Kidney (tissue), 14 donors: ENCODE measurements around the gene DUOX1. TPM values are rescaled to one million over a fixed set of nuclear protein-coding genes. Genes with fewer than 3 reads are reported as not detected.

ENCODE experiments used
- DNase-seq, 5 donors: peaks; one replicate each; pipeline ENCODE4 v3.0.0-alpha.2; 2013 to 2020
- FAIRE-seq: peaks from 2 replicates; lab custom pipeline; 2012; peaks lifted over from hg19 to GRCh38; lab: Jason Lieb, UNC
- H3K27ac ChIP-seq, 2 donors: one replicate each; pipeline ENCODE4 v1.7.0; 2013; ENCODE audit warnings: low read depth in 2 of 2, low read length in 2 of 2, inconsistent platforms in 1 of 2
- H3K27me3 ChIP-seq: one replicate; pipeline ENCODE4 v1.7.1; 2013; ENCODE audit warnings: low read length, inconsistent platforms; ENCODE audit not compliant: control insufficient read depth, insufficient read depth
- H3K36me3 ChIP-seq, 3 donors: one replicate each; pipeline versions ENCODE4 v1.7.0 to v1.7.1; 2013; ENCODE audit warnings: low read length in 3 of 3, control low read depth in 1 of 3, inconsistent platforms in 1 of 3; ENCODE audit not compliant: insufficient read depth in 3 of 3, control insufficient read depth in 2 of 3
- H3K4me1 ChIP-seq, 3 donors: one replicate each; pipeline versions ENCODE4 v1.7.0 to v1.7.1; 2013; ENCODE audit warnings: low read length in 3 of 3, inconsistent platforms in 1 of 3, low read depth in 1 of 3; ENCODE audit not compliant: control insufficient read depth in 2 of 3, insufficient read depth in 2 of 3
- H3K4me3 ChIP-seq, 3 donors: one replicate each; pipeline versions ENCODE4 v1.7.0 to v1.8.1; 2013; ENCODE audit warnings: low read length in 3 of 3, control low read depth in 1 of 3, inconsistent platforms in 1 of 3
- H3K9ac ChIP-seq, 3 donors: one replicate each; pipeline versions ENCODE4 v1.7.0 to v1.7.1; 2013; ENCODE audit warnings: low read length in 3 of 3, control low read depth in 1 of 3, inconsistent platforms in 1 of 3
- H3K9me3 ChIP-seq, 3 donors: one replicate each; pipeline versions ENCODE4 v1.7.0 to v1.7.1; 2013; ENCODE audit warnings: low read length in 3 of 3, control low read depth in 1 of 3, inconsistent platforms in 1 of 3; ENCODE audit not compliant: control insufficient read depth in 2 of 3, insufficient read depth in 1 of 3
- intact Hi-C: fragments of 100-400 bp; cut with DNase I; formaldehyde crosslinking; loops from one replicate; pipeline ENCODE4 v1.11.1; 2022
- polyA plus RNA-seq: library from polyadenylated mRNA; stranded (reverse); fragments of 350-450 nt; fragmentation: Illumina TruSeq; extraction: RNeasy Lipid Tissue Mini Kit (QIAGEN cat#74804); gene quantifications from one replicate; pipeline ENCODE4 v1.2.3, GENCODE V29; 2014; ENCODE audit warnings: low read depth, low replicate concordance; ENCODE audit not compliant: insufficient read depth
- total RNA-seq: library from RNA; stranded (reverse); fragmentation: NEBNext Ultra II Directional; extraction: Animal tissue kit (Norgen Biotek cat#: 25700); gene quantifications from one replicate; pipeline ENCODE4 v1.2.1, GENCODE V29; 2021
- TF ChIP-seq, protein P1 (sequence below): IDR thresholded peaks from 3 replicates; pipeline ENCODE4 v1.5.1; 2012; ENCODE audit warnings: mild to moderate bottlenecking, moderate library complexity, borderline replicate concordance; ENCODE audit not compliant: insufficient read depth; ENCODE audit errors: extremely low read depth
- donor health status: control.
- donor health status: control.
- donor health status: control.
- donor health status: control.
- donor health status: control.
- donor health status: DM: yes; HTN: yes; CAD: no.
- donor health status: Normal renal cell carcinoma (clear cell type).

Gene DUOX1
- total and polyA plus RNA-seq, 2 donors from 2014 or later: 0.26 to 1.6 TPM

GRCh38 chr15:45181491-45182285, 51.9 kb downstream of the DUOX1 start:
- Histone ChIP-seq H3K4me3 (no peak overlapping the region), H3K4me1 (no peaks in the 10 kb centered on the region), H3K9ac (no peak overlapping the region), H3K9me3 (no peaks in the 10 kb centered on the region), H3K27me3 (no peaks in the 10 kb centered on the region), H3K36me3 (no peaks in the 10 kb centered on the region), H3K27ac (no peak overlapping the region)
- TF ChIP-seq, protein P1, sequence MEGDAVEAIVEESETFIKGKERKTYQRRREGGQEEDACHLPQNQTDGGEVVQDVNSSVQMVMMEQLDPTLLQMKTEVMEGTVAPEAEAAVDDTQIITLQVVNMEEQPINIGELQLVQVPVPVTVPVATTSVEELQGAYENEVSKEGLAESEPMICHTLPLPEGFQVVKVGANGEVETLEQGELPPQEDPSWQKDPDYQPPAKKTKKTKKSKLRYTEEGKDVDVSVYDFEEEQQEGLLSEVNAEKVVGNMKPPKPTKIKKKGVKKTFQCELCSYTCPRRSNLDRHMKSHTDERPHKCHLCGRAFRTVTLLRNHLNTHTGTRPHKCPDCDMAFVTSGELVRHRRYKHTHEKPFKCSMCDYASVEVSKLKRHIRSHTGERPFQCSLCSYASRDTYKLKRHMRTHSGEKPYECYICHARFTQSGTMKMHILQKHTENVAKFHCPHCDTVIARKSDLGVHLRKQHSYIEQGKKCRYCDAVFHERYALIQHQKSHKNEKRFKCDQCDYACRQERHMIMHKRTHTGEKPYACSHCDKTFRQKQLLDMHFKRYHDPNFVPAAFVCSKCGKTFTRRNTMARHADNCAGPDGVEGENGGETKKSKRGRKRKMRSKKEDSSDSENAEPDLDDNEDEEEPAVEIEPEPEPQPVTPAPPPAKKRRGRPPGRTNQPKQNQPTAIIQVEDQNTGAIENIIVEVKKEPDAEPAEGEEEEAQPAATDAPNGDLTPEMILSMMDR: no peak
- intact Hi-C loops: no loop called here
- no peak for DNase-seq
- FAIRE-seq: no peak

DNA sequence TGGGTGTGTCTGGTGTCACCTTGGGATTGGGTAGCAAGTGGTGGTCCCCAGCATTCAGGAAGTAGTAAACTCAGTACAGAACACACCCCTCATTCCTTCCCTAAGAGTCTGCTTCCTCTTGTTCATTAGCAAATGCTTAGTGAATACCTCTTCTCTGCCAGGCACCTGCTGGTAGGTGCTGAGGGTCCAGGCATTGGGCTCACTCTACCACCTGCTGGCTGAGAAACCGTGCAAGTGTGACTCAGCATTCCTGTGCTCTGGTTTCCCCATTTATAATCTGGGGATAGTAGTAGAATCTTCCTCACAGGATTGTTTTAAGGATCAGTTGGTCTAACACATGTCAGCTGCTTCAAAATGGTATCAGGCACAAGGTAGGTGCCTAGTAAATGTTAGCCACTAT, 53.2 kb downstream of the DUOX1 start:
- no peaks in the 10 kb centered on the region for H3K36me3 ChIP-seq
- FAIRE-seq (no peak), DNase-seq (no peak)
- H3K27ac ChIP-seq: no peak overlapping the region
- no peaks in the 10 kb centered on the region for H3K27me3 ChIP-seq
- no peaks in the 10 kb centered on the region for H3K9me3 ChIP-seq
- no peaks in the 10 kb centered on the region for H3K4me1 ChIP-seq
- no peak overlapping the region for H3K9ac ChIP-seq
- H3K4me3 ChIP-seq: no peak overlapping the region
- TF ChIP-seq, protein P1: no peak
- intact Hi-C loops: no loop called here

- no peak overlapping the region for H3K9ac ChIP-seq
- H3K4me3 ChIP-seq: no peak overlapping the region
- no peaks in the 10 kb centered on the region for H3K36me3 ChIP-seq
- FAIRE-seq: no peak
- H3K4me1 ChIP-seq: peaks cover 0 to 5% (median 5%) of the 10 kb centered on the region in 3 donors
- no peak overlapping the region for H3K27ac ChIP-seq
- H3K27me3 ChIP-seq: no peaks in the 10 kb centered on the region
- TF ChIP-seq, protein P1: no peak
- H3K9me3 ChIP-seq: no peaks in the 10 kb centered on the region
- DNase-seq: no peak
- intact Hi-C loops: no loop called here
Measured at GRCh38 chr15:45183511-45183910, 53.7 kb downstream of the DUOX1 start.
